ES-I3 (cell line): ENCODE measurements around the gene SGCA.

Source experiments
- H3K36me3 ChIP-seq: 2 replicates; pipeline ENCODE4 v1.6.1; 2013; ENCODE audit warnings: mild to moderate bottlenecking, low read length, control low read depth, moderate library complexity; ENCODE audit not compliant: insufficient read depth
- H3K4me1 ChIP-seq: 2 replicates; pipeline ENCODE4 v1.6.1; 2013; ENCODE audit warnings: mild to moderate bottlenecking, control low read depth, low read length; ENCODE audit not compliant: insufficient read depth
- H3K9ac ChIP-seq: 2 replicates; pipeline ENCODE4 v1.6.1; 2013; ENCODE audit warnings: low read depth, mild to moderate bottlenecking, low read length, moderate library complexity
- H3K9me3 ChIP-seq: 2 replicates; pipeline ENCODE4 v1.6.1; 2013; ENCODE audit warnings: mild to moderate bottlenecking, low read length, moderate library complexity; ENCODE audit not compliant: control insufficient read depth, insufficient read depth

The SGCA gene

DNA sequence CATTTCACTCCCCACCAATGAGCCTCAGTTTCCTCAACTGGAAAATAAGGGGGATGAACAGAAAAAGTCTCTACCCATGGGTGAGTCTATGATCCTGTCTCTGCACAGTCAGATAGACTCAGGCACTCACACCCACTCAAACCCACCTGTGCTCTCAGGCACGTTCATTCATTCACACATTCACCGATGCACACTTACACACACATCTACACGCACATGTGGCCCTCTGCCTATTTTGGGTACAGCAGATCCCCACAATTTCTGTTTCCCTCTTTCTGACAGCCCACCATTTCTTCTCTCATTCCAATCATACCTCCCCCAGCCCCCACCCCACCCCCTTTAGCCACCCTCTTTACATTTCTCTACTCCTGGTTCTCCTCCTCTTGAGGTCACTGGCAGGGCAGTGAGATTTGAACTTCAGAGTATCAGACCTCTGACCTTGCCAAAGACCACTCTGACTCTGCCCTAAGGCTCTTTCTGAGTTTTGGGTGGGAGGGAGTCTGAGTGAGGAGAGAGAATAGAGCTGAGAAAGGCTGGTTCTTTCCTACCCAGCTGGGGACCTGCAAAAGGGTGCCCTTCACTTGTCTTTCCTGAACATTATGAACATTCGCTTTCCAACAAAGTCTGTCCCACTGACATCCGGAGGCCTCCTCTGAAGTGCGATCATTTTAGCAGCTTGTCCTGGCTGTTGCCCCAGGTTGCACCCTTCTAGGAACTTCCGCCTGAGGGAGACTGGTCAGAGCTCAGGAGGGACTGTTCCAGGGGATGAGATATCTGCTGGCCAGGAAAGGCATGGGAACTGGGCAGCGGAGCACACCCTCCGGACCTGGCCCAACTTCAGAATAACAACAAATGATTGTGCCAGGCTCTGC is 45.7 kb downstream of the SGCA start:
- Histone ChIP-seq H3K9me3 (no peaks in the 10 kb centered on the region), H3K4me1 (peaks cover 57% of the 10 kb centered on the region), H3K36me3 (no peaks in the 10 kb centered on the region), H3K9ac (peak overlapping the region; percentile 26; the same call in 1 of the 2 replicates)

DNA sequence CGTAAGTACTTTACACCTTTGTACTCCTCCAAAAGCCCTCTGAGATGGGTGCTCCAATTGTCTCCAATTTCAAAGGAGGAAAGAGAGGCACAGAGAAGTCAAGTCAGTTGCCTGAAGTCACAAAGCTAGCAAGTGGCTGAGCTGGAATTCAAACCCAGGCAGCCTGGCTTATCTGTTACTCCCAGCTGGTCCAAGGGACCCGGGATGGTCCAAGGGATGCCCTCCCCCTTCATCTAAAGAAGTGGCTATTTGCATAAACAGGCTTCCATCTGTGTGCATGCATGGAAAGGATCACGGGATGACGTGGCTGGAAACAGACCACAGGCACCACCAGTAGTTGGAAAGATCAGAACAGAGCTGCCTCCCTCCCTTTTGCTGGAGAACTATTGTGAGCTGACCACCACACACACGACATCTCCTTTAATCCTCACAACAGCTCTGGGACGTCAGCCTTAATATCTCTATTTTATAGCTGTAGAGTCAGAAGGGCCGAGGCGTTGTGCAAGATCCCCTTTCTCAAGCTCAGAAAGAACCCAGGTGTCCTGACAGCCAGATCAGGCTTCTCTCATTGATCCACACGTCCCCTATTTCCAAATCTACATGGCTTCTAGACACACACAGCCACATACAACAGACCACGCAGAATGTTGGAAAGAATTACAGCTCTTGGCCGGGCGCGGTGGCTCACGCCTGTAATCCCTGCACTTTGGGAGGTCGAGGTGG is 46.5 kb downstream of the SGCA start:
- Histone ChIP-seq H3K9ac (peak overlapping the region; percentile 14; the same call in 1 of the 2 replicates), H3K4me1 (peaks cover 55% of the 10 kb centered on the region), H3K9me3 (no peaks in the 10 kb centered on the region), H3K36me3 (no peaks in the 10 kb centered on the region)

- Histone ChIP-seq H3K9me3 (no peaks in the 10 kb centered on the region), H3K4me1 (peaks cover 45% of the 10 kb centered on the region), H3K9ac (no peak overlapping the region), H3K36me3 (no peaks in the 10 kb centered on the region)
Measured at GRCh38 chr17:50213026-50214022, 47.5 kb downstream of the SGCA start.

DNA sequence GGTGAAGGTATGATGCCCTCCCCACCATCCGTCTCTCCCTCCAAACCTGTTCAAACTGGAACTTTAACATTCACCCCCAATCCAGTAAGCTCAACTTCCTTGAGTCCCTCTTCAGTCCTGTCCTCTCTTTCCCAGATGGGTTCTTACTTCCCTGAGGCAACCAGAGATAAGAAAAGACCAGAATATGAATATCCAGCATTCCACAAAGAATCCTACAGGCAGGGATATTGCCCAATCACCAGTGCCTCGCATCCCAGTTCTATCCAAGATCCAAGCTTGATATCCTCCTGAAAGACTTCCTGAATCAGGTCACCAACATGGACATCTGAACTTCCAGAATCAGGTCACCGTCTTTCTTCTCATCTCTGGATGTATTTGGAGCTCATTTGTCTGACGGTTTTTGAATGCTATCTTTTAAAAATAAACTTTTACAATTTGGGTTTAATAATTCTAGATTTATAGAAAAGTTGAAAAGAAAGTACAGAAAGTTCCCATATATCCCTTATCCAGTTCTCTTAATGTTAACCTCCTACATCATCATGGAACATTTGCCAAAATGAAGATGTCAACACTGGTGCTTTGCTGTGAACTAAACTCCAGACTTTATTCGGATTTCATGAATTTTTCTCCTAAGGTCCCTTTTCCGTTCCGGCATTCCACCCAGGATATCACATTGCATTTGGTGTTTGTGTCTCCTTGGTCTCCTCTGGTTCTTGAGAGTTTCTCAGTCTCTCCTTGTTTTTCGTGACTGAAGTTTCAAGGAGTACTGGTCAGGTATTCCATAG is 49.4 kb downstream of the SGCA start:
- no peaks in the 10 kb centered on the region for H3K9me3 ChIP-seq
- peaks cover 45% of the 10 kb centered on the region for H3K4me1 ChIP-seq
- H3K36me3 ChIP-seq: no peaks in the 10 kb centered on the region
- no peak overlapping the region for H3K9ac ChIP-seq

DNA sequence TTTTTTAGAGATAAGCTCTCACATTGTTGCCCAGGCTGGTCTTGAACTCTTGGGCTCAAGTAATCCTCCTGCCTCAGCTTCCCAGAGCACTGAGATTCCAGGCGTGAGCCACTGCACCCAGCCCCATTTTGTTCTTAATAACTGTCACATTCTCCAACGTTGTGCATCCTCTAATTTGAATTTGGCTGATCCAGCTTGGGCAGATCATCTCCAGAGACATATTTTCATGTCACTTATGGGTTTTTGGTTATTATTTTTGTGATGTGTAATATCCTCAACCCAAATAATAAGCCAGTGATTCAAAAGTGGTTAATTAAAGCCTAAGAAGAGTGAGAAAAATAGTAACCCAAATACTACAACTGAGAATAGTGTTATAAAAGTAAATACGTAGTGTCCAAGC is 51.8 kb downstream of the SGCA start:
- Histone ChIP-seq H3K9ac (no peak overlapping the region), H3K4me1 (peaks cover 38% of the 10 kb centered on the region)

DNA sequence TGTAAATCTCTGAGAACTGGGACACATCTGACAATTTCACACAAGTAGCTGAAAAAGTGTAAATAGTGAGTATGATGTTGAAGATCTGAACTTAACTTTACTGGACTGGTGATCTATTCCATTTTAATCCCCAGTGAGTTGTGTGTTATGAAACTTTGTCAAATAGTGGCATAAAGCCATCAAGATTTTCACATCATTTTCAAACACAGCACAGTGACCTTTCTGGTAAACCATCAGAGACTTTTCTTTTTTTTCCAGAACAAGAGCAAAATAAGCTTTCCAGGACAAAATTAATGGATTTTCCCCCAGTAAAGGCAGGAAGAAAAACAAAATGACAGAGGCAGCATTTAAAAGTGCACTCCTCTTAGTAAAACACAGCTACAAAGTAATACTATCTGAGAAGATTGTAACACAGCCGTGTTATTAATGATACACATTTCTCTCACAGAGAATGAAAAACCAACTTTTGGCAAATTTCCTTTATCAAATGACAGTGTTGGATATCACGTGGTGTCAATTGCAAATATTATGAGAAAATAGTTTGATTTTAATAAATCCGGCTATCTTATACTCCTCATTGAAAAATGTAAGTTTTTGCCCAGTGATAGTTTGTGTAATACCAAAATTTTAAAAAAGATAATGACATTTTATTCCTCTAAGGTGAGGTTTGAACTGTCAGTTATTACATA is 52.4 kb downstream of the SGCA start:
- Histone ChIP-seq H3K36me3 (no peaks in the 10 kb centered on the region), H3K9ac (no peak overlapping the region), H3K4me1 (peaks cover 35% of the 10 kb centered on the region), H3K9me3 (no peaks in the 10 kb centered on the region)

More for the DNA sequence above, 51.8 kb downstream of the SGCA start:
- no peaks in the 10 kb centered on the region for H3K9me3 ChIP-seq
- no peaks in the 10 kb centered on the region for H3K36me3 ChIP-seq

DNA sequence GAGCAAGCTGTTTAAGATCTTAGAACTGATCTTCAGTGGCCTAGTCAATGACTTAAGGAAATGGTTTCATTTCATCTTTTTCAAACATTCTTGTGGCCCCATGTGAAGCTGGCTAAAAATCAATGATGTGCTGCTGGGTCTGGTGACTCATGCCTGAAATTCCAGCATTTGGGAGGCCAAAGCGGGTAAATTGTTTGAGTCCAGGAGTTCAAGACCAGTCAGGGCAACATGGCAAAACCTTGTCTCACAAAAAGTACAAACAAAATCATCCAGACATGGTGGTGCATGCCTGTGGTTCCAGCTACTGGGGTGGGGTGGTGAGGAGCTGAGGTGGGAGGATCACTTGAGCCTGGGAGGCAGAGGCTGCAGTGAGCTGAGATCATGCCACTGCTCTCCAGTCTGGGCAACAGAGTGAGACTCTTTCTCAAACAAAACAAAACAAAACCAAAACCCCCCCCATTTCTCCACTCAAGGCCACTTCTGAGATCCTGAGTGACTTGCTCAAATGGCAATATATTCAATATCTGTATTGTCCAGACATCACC is 53.0 kb downstream of the SGCA start:
- peaks cover 30% of the 10 kb centered on the region for H3K4me1 ChIP-seq
- H3K9me3 ChIP-seq: no peaks in the 10 kb centered on the region
- no peaks in the 10 kb centered on the region for H3K36me3 ChIP-seq
- H3K9ac ChIP-seq: no peak overlapping the region

- Histone ChIP-seq H3K4me1 (peaks cover 30% of the 10 kb centered on the region), H3K36me3 (no peaks in the 10 kb centered on the region), H3K9me3 (no peaks in the 10 kb centered on the region), H3K9ac (0 out of 2 replicates have a peak overlapping the region, but pooled peaks have one; percentile 0)
Measured at GRCh38 chr17:50219342-50219741, 53.5 kb downstream of the SGCA start.

DNA sequence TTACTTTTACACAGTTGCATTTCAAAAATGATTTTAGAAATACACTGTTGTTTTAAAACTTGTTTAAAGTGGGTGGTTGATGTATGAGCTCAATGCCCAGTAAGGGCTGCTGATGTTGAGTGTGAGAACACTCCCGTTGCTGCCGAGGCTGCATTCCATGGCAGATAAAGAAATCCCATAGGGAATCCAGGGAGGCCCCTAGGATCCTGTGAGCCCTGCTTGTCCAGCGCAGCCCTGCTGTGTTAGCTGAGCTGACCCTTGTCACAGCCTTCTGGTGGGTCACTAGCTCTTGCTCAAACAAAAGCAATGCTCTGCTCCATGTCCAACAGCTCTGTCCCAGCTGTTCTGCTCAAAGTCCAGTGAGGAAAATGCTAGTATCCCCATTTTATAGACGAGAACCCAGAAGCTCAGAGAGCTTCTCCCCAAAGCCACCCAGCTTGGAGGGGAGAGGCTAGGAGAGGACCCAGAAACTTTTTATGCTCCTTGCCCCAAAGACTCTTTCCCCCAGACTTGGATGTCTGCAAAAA is 54.2 kb downstream of the SGCA start:
- Histone ChIP-seq H3K36me3 (no peaks in the 10 kb centered on the region), H3K9me3 (peaks cover 3% of the 10 kb centered on the region; the same call in 1 of the 2 replicates), H3K9ac (0 out of 2 replicates have a peak overlapping the region, but pooled peaks have one; percentile 0), H3K4me1 (peaks cover 30% of the 10 kb centered on the region)

- Histone ChIP-seq H3K9ac (no peak overlapping the region), H3K9me3 (peaks cover 8% of the 10 kb centered on the region; the same call in 1 of the 2 replicates), H3K36me3 (no peaks in the 10 kb centered on the region), H3K4me1 (peaks cover 30% of the 10 kb centered on the region)
Measured at GRCh38 chr17:50220811-50221210, 55.0 kb downstream of the SGCA start.

- Histone ChIP-seq H3K9ac (no peak overlapping the region), H3K36me3 (no peaks in the 10 kb centered on the region), H3K4me1 (peaks cover 30% of the 10 kb centered on the region)
Measured at GRCh38 chr17:50221266-50221863, 55.6 kb downstream of the SGCA start.

GRCh38 chr17:50221864-50222545 is 56.2 kb downstream of the SGCA start:
- H3K9me3 ChIP-seq: peaks cover 16% of the 10 kb centered on the region; the same call in 1 of the 2 replicates
- no peak overlapping the region for H3K9ac ChIP-seq
- H3K4me1 ChIP-seq: peaks cover 30% of the 10 kb centered on the region
- no peaks in the 10 kb centered on the region for H3K36me3 ChIP-seq

More at GRCh38 chr17:50221266-50221863, 55.6 kb downstream of the SGCA start:
- H3K9me3 ChIP-seq: peaks cover 10% of the 10 kb centered on the region; the same call in 1 of the 2 replicates
